Effector CD4-positive, alpha-beta T cell (primary cell): ENCODE measurements around the gene RABGAP1L.
"Not testable (repeated sequence)": the region's sequence is repeated elsewhere in the genome, so short reads cannot be mapped to it uniquely, and the experiment has no call there.

Experiments
- DNase-seq: peaks from one replicate; pipeline ENCODE4 v3.0.0-alpha.2; 2020

The RABGAP1L gene

DNA sequence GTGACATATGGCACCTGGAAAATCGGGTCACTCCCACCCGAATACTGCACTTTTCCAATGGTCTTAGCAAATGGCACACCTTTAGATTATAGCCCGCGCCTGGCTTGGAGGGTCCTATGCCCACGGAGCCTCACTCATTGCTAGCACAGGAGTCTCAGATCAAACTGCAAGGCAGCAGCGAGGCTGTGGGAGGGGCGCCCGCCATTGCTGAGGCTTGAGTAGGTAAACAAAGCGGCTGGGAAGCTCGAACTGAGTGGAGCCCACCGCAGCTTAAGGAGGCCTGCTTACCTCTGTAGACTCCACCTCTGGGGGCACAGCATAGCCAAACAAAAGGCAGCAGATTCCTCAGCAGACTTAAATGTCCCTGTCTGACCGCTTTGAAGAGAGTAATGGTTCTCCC is 458.6 kb downstream of the RABGAP1L start:
- not testable (repeated sequence) for DNase-seq

DNA sequence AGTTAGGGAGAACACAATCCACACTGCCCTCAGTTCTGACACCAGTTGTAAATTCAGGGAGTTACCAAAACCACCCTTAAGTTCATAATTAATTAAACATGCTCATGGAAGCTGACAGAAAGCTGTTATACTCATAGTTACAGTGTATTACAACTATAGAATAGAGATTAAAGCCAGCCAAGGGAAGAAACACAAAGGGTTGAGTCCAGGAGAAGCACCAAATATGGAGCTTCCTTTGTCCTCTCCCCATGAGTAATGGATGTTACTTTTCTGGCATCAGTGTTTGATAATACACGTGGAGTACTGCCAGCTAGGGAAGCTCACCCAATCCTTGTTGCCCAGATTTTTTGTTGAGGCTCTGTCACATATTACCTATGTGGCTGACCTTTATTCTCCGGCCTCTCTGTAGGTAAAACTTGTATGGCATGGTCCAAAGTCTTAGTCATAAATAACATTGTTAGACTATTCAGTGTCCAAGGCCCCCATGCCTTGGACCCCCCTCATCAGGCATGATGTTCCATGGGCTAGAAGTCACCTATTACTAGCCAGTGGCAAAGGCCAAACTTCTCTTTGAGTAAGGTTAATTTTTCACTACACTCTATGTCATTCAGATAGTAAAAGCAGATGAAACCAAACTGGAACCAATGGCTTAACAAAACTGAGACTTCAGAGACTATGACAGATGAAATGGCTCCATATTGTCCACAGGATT is 464.2 kb downstream of the RABGAP1L start:
- DNase-seq: no peak

- no peak for DNase-seq
Observed at GRCh38 chr1:174626031-174627025, 467.0 kb downstream of the RABGAP1L start.

DNA sequence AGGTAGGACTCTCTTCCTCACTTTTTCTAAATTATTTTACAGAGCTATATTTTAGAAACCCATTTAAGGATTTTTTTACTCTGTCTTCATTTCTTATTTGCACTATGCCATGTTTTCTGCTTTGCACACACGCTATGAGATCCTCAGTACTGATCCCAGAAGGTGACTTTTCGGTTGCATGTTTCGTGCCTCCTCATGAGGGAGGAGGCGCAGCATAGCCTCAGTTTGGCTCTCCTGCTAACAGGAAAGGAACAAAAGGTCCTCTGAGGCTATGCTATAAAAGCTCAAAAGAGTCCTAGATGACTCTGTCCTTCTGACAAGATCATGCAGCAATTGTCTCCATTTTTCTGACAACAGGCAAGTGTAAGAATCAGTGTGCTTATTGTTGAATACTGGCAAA is 478.2 kb downstream of the RABGAP1L start:
- no peak for DNase-seq

- DNase-seq: no peak
Observed at GRCh38 chr1:174639461-174639860, 480.1 kb downstream of the RABGAP1L start.

- DNase-seq: no peak
Observed at GRCh38 chr1:174640783-174641182, 481.5 kb downstream of the RABGAP1L start.

GRCh38 chr1:174642393-174642792 is 483.1 kb downstream of the RABGAP1L start:
- DNase-seq: no peak

GRCh38 chr1:174643206-174643605 is 483.9 kb downstream of the RABGAP1L start:
- DNase-seq: no peak

- DNase-seq: not testable (repeated sequence)
Observed at GRCh38 chr1:174649572-174649971, 490.3 kb downstream of the RABGAP1L start.

DNA sequence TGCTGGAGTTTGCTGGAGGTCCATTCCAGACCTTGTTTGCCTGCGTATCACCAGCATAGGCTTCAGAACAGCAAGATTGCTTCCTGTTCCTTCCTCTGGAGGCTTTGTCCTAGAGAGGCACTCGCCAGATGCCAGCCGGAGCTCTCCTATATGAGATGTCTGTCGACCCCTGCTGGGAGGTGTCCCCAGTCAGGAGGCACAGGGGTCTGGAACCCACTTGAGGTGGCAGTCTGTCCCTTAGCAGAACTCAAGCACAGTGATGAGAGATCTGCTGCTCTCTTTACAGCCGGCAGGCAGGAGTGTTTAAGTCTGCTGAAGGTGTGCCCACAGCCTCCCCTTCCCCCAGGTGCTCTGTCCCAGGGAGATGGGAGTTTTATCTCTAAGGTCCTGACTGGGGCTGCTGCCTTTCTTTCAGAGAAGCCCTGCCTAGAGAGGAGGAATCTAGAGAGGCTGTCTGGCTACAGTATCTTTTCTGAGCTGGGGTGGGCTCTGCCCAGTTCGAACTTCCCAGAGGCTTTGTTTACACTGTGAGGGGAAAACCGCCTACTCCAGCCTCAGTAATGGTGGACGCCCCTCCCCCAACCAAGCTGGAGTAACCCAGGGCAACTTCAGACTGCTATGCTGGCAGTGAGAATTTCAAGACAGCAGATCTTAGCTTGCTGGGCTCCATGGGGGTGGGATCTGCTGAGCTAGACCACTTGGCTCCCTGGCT is 493.4 kb downstream of the RABGAP1L start:
- DNase-seq: no peak

- no peak for DNase-seq
Observed at GRCh38 chr1:174654560-174654959, 495.2 kb downstream of the RABGAP1L start.

DNA sequence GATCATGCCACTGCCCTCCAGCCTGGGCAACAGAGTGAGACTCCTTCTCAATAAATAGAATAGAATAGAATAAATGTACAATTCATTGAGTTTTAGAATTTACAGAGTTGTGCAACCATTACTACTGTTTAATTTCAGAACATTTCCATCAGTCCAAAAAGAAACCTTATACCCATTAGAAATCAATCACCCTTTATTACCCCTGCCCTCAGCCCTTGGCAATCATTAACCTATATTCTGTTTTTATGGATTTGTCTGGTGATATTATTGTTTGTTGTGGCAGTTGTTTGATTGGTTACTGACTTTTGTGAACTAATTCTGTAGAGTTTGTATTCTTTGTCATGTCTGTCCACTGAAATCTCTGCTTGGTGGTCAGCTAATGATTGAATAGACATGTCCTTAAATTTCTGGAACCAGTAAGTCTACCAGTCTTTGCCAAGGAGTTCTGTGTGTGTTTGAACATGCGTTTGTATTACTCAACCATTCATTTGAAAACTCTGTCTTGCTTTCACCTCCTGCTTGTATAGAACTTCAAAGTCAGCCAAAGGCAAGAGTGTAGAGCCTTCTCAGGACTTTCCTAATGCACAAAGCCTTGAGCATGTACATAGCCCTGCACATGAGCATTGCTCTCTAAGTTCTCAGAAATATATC is 497.2 kb downstream of the RABGAP1L start:
- no peak for DNase-seq

- no peak for DNase-seq
Observed at GRCh38 chr1:174657411-174657810, 498.1 kb downstream of the RABGAP1L start.

- no peak for DNase-seq
Observed at GRCh38 chr1:174657893-174658292, 498.6 kb downstream of the RABGAP1L start.

GRCh38 chr1:174659823-174660222 is 500.5 kb downstream of the RABGAP1L start:
- no peak for DNase-seq

DNA sequence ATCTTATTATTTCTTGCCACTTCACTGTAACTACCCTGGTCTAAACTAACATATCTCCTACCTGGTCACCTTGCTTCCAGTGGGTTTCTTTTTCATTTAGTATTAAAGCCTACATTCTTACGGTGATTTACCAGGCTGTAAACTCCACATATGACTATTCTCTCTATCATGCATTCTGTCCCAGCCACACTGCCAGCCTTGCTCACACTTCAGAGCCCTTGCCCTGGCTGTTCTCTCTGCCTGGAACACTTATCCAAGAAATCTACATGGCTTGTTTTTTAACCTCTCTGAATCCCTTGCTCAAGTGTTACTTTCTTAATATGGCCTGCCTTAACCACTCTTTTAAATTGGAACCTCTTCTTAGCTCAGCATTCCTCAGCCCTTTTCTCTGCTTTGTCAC is 501.2 kb downstream of the RABGAP1L start:
- DNase-seq: no peak

- no peak for DNase-seq
Observed at GRCh38 chr1:174663358-174663757, 504.0 kb downstream of the RABGAP1L start.

DNA sequence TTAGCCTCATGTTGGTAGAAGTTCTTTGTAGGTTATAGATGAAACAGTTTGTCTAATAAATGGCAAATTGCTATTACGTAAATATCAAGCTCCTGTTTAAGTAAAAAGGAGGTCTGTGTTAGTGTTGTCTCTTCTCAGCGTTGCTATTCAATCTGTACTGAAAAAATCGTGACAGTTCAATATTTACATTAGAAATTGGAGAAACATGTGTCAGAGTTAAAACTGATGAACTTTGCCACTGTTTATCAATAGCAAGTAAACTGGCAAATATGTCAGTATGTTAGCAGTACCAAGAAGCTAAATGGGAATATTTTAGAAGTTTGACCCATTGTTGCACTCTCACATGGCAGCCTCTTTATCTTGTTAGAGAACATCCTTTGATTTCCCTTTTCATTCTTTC is 506.9 kb downstream of the RABGAP1L start:
- no peak for DNase-seq

- no peak for DNase-seq
Observed at GRCh38 chr1:174671826-174672225, 512.5 kb downstream of the RABGAP1L start.

- DNase-seq: no peak
Observed at GRCh38 chr1:174676856-174677255, 517.5 kb downstream of the RABGAP1L start.

- no peak for DNase-seq
Observed at GRCh38 chr1:174678657-174679056, 519.3 kb downstream of the RABGAP1L start.

- no peak for DNase-seq
Observed at GRCh38 chr1:174680101-174680500, 520.8 kb downstream of the RABGAP1L start.
